NCI-H446 treated with DMSO at 0.1 percent for 48 hours (cell line): Measurements from ENCODE around the gene SSC5D.
"Not testable (repeated sequence)": the region's sequence is repeated elsewhere in the genome, so short reads cannot be mapped to it uniquely, and the experiment has no call there.

Experiments
- DNase-seq: peaks from one replicate; lab custom pipeline; 2025; lab: John Stamatoyannopoulos, UW

Gene SSC5D

GRCh38 chr19:55486971-55487923 lies 989 bp upstream of the SSC5D start:
- peak; percentile 60 for DNase-seq

- no peak for DNase-seq
Observed at GRCh38 chr19:55488986-55489710, 912 bp downstream of the SSC5D start.

GRCh38 chr19:55489711-55490477 lies 1.7 kb downstream of the SSC5D start:
- DNase-seq, result no peak

GRCh38 chr19:55490478-55491432 lies 2.5 kb downstream of the SSC5D start:
- no peak for DNase-seq

- no peak for DNase-seq
Observed at GRCh38 chr19:55491546-55492360, 3.5 kb downstream of the SSC5D start.

GRCh38 chr19:55492362-55492944 lies 4.2 kb downstream of the SSC5D start:
- no peak for DNase-seq

GRCh38 chr19:55493052-55493644 lies 4.9 kb downstream of the SSC5D start:
- DNase-seq, result no peak

GRCh38 chr19:55493645-55494171 lies 5.5 kb downstream of the SSC5D start:
- no peak for DNase-seq

GRCh38 chr19:55494172-55494761 lies 6.0 kb downstream of the SSC5D start:
- no peak for DNase-seq

- DNase-seq, result no peak
Observed at GRCh38 chr19:55495646-55496349, 7.6 kb downstream of the SSC5D start.

GRCh38 chr19:55496820-55497219 lies 8.6 kb downstream of the SSC5D start:
- not testable (repeated sequence) for DNase-seq

- no peak for DNase-seq
Observed at GRCh38 chr19:55497763-55498162, 9.5 kb downstream of the SSC5D start.

GRCh38 chr19:55498246-55498840 lies 10.1 kb downstream of the SSC5D start:
- DNase-seq, result no peak

- DNase-seq, result no peak
Observed at GRCh38 chr19:55500368-55500952, 12.2 kb downstream of the SSC5D start.

GRCh38 chr19:55502197-55502952 lies 14.1 kb downstream of the SSC5D start:
- no peak for DNase-seq

- no peak for DNase-seq
Observed at GRCh38 chr19:55503157-55503501, 14.9 kb downstream of the SSC5D start.
